Glutamatergic neuron (in vitro differentiated cells): Measurements from ENCODE around the gene SYNE3. TPM values are rescaled to one million over a fixed set of nuclear protein-coding genes. Genes with fewer than 3 reads are reported as not detected.

Experiments used
- DNase-seq: peaks from one replicate; pipeline ENCODE4 v3.0.0; 2022
- H3K27ac Mint-ChIP-seq: one replicate; pipeline ENCODE4 v1.8.0; 2020; ENCODE audit warnings: mild to moderate bottlenecking, mixed read lengths, inconsistent platforms; ENCODE audit not compliant: unreplicated experiment
- H3K27me3 Mint-ChIP-seq: one replicate; pipeline ENCODE4 v1.8.0; 2020; ENCODE audit warnings: mild to moderate bottlenecking, moderate library complexity, mixed read lengths, inconsistent platforms; ENCODE audit not compliant: unreplicated experiment
- H3K36me3 Mint-ChIP-seq: one replicate; pipeline ENCODE4 v1.8.0; 2020; ENCODE audit warnings: mild to moderate bottlenecking, mixed read lengths, inconsistent platforms; ENCODE audit not compliant: unreplicated experiment
- H3K4me1 Mint-ChIP-seq: one replicate; pipeline ENCODE4 v1.8.0; 2020; ENCODE audit warnings: mild to moderate bottlenecking, low read depth, mixed read lengths, inconsistent platforms; ENCODE audit not compliant: unreplicated experiment
- H3K4me3 Mint-ChIP-seq: one replicate; pipeline ENCODE4 v1.8.0; 2020; ENCODE audit warnings: mild to moderate bottlenecking, mixed read lengths, inconsistent platforms; ENCODE audit not compliant: unreplicated experiment
- H3K9me3 Mint-ChIP-seq: one replicate; pipeline ENCODE4 v1.8.0; 2020; ENCODE audit warnings: mild to moderate bottlenecking, moderate library complexity, mixed read lengths, inconsistent platforms; ENCODE audit not compliant: unreplicated experiment
- total RNA-seq: library from RNA; stranded (reverse); fragmentation: NEBNext Ultra II Directional; extraction: Animal tissue kit (Norgen Biotek cat#: 25700); gene quantifications from one replicate; pipeline ENCODE4 v1.2.1, GENCODE V29; 2021; ENCODE audit not compliant: unreplicated experiment
- TF ChIP-seq, protein P1 (sequence below): fragments of 200-600 bp; sonication (generic); IDR thresholded peaks from one replicate; pipeline ENCODE4 v1.5.0; 2021; ENCODE audit not compliant: partially characterized antibody, unreplicated experiment

Gene SYNE3
- total RNA-seq, 1 donor from 2014 or later, result 7.1 TPM

DNA sequence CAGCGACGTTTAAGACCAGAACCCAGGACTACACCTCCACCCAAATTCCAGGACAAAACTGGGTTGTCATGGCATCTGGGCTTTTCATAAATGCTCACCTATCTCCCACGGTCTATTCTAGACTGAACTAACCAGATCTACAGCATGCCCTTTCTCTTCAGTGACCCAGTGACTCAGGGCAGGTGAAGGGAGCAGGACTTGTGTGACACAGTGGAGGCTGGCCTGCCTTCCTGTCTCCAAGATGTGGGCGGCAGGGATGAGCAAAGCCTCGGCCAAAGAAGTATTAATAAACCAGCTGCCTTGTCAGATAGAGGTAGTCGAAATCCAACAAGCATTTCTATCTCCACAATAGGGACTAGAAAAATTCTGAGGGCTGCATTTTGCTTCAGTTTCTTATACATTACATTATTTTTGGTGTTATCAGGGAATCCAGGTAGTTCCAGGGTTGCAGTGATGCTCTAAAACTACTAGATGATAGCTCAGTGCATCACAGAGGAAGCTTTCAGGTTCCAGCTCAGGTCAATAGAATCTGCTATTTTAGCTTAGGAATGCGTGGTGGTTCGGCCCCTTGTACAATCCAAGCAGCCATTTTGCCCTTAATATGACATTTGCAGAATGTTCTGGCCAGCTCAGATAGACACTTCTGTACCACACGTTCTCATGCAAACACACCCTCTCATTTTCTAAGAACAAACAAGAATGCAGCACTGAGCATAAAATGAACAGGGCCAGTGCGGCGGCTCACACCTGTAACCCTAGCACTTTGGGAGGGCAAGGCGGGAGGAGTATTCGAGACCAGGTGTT is 14.2 kb upstream of the SYNE3 start:
- no peak for DNase-seq
- Mint-ChIP-seq H3K27ac (no peak overlapping the region), H3K4me1 (peaks cover 31% of the 10 kb centered on the region), H3K9me3 (peaks cover 2% of the 10 kb centered on the region), H3K36me3 (no peaks in the 10 kb centered on the region), H3K27me3 (peaks cover 7% of the 10 kb centered on the region), H3K4me3 (no peak overlapping the region)
- TF ChIP-seq, protein P1, sequence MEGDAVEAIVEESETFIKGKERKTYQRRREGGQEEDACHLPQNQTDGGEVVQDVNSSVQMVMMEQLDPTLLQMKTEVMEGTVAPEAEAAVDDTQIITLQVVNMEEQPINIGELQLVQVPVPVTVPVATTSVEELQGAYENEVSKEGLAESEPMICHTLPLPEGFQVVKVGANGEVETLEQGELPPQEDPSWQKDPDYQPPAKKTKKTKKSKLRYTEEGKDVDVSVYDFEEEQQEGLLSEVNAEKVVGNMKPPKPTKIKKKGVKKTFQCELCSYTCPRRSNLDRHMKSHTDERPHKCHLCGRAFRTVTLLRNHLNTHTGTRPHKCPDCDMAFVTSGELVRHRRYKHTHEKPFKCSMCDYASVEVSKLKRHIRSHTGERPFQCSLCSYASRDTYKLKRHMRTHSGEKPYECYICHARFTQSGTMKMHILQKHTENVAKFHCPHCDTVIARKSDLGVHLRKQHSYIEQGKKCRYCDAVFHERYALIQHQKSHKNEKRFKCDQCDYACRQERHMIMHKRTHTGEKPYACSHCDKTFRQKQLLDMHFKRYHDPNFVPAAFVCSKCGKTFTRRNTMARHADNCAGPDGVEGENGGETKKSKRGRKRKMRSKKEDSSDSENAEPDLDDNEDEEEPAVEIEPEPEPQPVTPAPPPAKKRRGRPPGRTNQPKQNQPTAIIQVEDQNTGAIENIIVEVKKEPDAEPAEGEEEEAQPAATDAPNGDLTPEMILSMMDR, result no peak

DNA sequence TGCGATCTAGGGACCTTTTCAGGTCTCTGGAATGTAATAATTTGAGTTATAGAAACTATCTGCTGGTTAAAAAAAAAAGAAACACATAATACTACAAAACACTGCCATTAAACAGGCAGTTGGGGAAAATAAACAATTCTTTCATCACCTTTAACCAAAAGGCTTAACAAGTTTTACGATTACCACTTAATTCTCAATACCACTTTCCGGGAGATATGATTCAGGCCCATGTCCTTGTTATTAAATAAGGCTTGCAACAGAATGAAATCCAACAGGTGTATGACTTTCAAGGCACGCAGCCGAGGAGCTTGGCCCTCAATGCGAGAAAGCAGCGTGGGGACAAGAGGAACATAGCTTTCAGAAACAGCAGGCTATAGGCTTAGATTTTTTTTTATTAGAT is 12.8 kb upstream of the SYNE3 start:
- DNase-seq, result no peak
- TF ChIP-seq, protein P1, result no peak
- peaks cover 2% of the 10 kb centered on the region for H3K9me3 Mint-ChIP-seq
- no peak overlapping the region for H3K27ac Mint-ChIP-seq
- peaks cover 36% of the 10 kb centered on the region for H3K4me1 Mint-ChIP-seq
- H3K36me3 Mint-ChIP-seq, result no peaks in the 10 kb centered on the region
- peaks cover 6% of the 10 kb centered on the region for H3K27me3 Mint-ChIP-seq
- no peak overlapping the region for H3K4me3 Mint-ChIP-seq

DNA sequence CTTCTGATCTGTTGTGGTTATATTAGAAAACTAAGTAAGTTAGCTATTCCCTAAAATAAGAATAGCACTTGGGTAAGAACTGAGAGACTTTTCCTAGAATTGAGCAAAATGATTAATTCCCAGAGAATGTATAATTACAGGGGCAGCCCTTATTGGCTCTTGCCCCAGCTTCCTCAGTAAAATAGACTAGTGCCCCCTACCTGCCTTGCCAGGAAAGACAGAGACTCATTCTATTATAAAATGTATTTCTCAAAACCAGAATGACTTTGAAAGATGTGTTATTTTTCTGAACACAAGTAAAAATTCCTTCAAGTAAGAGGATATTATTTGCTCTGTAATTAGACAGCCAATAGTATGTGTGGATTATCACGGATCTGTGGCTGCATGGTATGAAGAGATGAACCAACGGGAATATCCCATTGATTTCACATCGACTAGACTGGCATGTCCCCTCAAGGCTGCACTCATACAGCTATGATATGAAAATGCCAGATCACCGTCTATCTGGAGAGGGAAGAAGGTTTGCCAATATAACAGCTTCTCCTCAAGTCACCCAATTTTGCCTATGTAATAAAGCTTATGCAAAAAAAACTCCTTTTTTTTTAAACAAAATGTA is 11.0 kb upstream of the SYNE3 start:
- TF ChIP-seq, protein P1, result peak; percentile 86
- Mint-ChIP-seq H3K36me3 (no peaks in the 10 kb centered on the region), H3K27ac (peak overlapping the region; percentile 60), H3K27me3 (peaks cover 2% of the 10 kb centered on the region), H3K4me3 (peak overlapping the region; percentile 13), H3K9me3 (peaks cover 2% of the 10 kb centered on the region), H3K4me1 (peaks cover 37% of the 10 kb centered on the region)
- no peak for DNase-seq

DNA sequence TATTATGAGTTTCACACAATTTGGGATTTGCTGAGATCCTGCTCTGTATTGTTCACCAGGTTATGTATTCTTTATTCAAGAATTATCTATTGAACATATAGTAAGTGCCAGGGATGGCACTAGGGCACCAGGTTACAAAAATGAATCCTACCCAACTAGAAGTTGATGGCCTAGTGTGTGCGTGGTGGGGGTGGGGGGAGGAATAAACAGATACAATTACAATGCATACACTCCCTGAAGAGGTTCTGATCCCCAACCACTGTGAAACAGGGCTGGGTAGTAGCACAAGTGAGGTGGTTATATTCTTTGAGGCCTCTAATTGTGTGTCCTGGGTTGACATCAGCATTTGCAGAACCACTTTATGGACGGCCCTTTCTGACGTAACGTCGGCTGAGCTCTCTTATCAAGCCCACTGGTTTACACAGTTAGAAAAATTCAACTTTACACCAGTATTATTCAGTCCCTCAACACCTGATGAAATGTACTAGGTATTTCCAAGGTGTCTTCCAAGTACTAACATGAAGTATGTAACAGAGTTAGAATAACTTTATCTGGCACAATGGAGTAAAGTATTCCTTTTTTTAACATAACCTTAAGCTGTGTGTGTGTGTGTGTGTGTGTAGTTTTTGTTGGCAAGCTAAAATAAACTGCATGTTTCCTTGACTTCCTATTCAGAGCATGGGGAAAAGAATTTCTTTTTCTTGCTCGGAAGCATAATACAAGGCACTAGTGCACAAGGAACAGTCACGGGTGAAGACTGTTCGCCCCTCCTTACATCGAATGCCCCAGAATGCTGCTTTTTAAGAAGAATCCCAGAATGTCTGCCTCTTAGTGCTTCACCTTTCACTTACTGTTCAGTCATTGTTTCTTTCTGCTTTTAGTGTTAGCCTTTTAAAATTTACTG is 10.3 kb upstream of the SYNE3 start:
- Mint-ChIP-seq H3K4me1 (peaks cover 33% of the 10 kb centered on the region), H3K4me3 (peak overlapping the region; percentile 65), H3K27ac (peak overlapping the region; percentile 84), H3K27me3 (peaks cover 5% of the 10 kb centered on the region), H3K9me3 (peaks cover 2% of the 10 kb centered on the region), H3K36me3 (no peaks in the 10 kb centered on the region)
- DNase-seq, result no peak
- TF ChIP-seq, protein P1, result no peak
